HG03432 (cell line): ENCODE results near the gene VASN.
A peak's percentile ranks its signal among the peaks of the same experiment; 100 is the strongest.

ENCODE experiments used
- ATAC-seq: cut with Tn5 transposase; IDR thresholded peaks from one replicate; pipeline ENCODE4 v1.9.1; 2021; ENCODE audit warnings: mild to moderate bottlenecking, moderate library complexity; ENCODE audit not compliant: unreplicated experiment

Gene VASN

GRCh38 chr16:4419402-4419959 lies 47.8 kb downstream of the VASN start:
- no peak for ATAC-seq

GRCh38 chr16:4420505-4421105 lies 49.0 kb downstream of the VASN start:
- ATAC-seq, result no peak

GRCh38 chr16:4425378-4426020 lies 53.9 kb downstream of the VASN start, which contains the start of gene DNAJA3:
DNAJA3 (plus strand) TSS chr16:4425868; CDS start chr16:4425882, 14 bp downstream.
- ATAC-seq, result peak; percentile 87

- ATAC-seq, result peak; percentile 38
Measured at GRCh38 chr16:4426021-4426684, 54.5 kb downstream of the VASN start.

- no peak for ATAC-seq
Measured at GRCh38 chr16:4426722-4427372, 55.2 kb downstream of the VASN start.

- no peak for ATAC-seq
Measured at GRCh38 chr16:4428500-4428899, 56.9 kb downstream of the VASN start.

- no peak for ATAC-seq
Measured at GRCh38 chr16:4431023-4431422, 59.4 kb downstream of the VASN start.
